Fibroblast of mammary gland (primary cell): ENCODE measurements around the gene LORICRIN.
A peak's percentile ranks its signal among the peaks of the same experiment; 100 is the strongest.
"Not testable (repeated sequence)": the region's sequence is repeated elsewhere in the genome, so short reads cannot be mapped to it uniquely, and the experiment has no call there.

Source experiments
- DNase-seq: peaks from one replicate; pipeline ENCODE4 v3.0.0-alpha.2; 2010; ENCODE audit warnings: low read depth
- H3K4me3 ChIP-seq: 2 replicates; pipeline ENCODE4 v1.5.1; 2011; ENCODE audit warnings: low read depth, mild to moderate bottlenecking, low read length, moderate library complexity; ENCODE audit not compliant: control insufficient read depth
- CTCF ChIP-seq: conservative IDR thresholded peaks from 2 replicates; pipeline ENCODE4 v1.5.1; 2011; ENCODE audit warnings: low read depth, low read length, inconsistent platforms; ENCODE audit not compliant: control insufficient read depth, insufficient read depth

Gene LORICRIN

GRCh38 chr1:153220606-153221303 lies 38.7 kb upstream of the LORICRIN start:
- no peak overlapping the region for H3K4me3 ChIP-seq
- no peak for DNase-seq
- no peak for TF ChIP-seq CTCF

GRCh38 chr1:153223040-153223891 lies 36.2 kb upstream of the LORICRIN start:
- DNase-seq: peak; percentile 53
- not testable (repeated sequence) for H3K4me3 ChIP-seq
- peak; percentile 52 for TF ChIP-seq CTCF

GRCh38 chr1:153227810-153228209 lies 31.7 kb upstream of the LORICRIN start:
- H3K4me3 ChIP-seq: no peak overlapping the region
- no peak for TF ChIP-seq CTCF
- DNase-seq: no peak

GRCh38 chr1:153228491-153228890 lies 31.0 kb upstream of the LORICRIN start:
- no peak for DNase-seq
- no peak overlapping the region for H3K4me3 ChIP-seq
- TF ChIP-seq CTCF: no peak

GRCh38 chr1:153229076-153229829 lies 30.2 kb upstream of the LORICRIN start:
- peak; percentile 4 for DNase-seq
- peak; percentile 37 for TF ChIP-seq CTCF
- H3K4me3 ChIP-seq: not testable (repeated sequence)

GRCh38 chr1:153231363-153231762 lies 28.1 kb upstream of the LORICRIN start:
- TF ChIP-seq CTCF: no peak
- no peak for DNase-seq
- H3K4me3 ChIP-seq: no peak overlapping the region
